Keratinocyte (primary cell): ENCODE data around the gene PDILT.

Experiments
- EZH2 ChIP-seq: IDR thresholded peaks from one replicate; pipeline ENCODE4 v1.6.1; 2012; ENCODE audit warnings: inconsistent platforms, mild to moderate bottlenecking, low read length, moderate library complexity
- TF ChIP-seq, protein P1 (sequence below), 3 experiments: IDR thresholded peaks in 1 of 3; conservative IDR thresholded peaks in 1 of 3; optimal IDR thresholded peaks in 1 of 3; 2 replicates in 2 of 3; 3 replicates in 1 of 3; pipeline versions ENCODE3 to v1.5.1; 2011; ENCODE audit warnings: low read length in 3 of 3, mild to moderate bottlenecking in 3 of 3, moderate library complexity in 2 of 3, control low read depth in 1 of 3, inconsistent platforms in 1 of 3; ENCODE audit not compliant: insufficient read depth in 2 of 3; ENCODE audit errors: extremely low read depth in 1 of 3

- TF ChIP-seq EZH2: no peak
- TF ChIP-seq, protein P1, sequence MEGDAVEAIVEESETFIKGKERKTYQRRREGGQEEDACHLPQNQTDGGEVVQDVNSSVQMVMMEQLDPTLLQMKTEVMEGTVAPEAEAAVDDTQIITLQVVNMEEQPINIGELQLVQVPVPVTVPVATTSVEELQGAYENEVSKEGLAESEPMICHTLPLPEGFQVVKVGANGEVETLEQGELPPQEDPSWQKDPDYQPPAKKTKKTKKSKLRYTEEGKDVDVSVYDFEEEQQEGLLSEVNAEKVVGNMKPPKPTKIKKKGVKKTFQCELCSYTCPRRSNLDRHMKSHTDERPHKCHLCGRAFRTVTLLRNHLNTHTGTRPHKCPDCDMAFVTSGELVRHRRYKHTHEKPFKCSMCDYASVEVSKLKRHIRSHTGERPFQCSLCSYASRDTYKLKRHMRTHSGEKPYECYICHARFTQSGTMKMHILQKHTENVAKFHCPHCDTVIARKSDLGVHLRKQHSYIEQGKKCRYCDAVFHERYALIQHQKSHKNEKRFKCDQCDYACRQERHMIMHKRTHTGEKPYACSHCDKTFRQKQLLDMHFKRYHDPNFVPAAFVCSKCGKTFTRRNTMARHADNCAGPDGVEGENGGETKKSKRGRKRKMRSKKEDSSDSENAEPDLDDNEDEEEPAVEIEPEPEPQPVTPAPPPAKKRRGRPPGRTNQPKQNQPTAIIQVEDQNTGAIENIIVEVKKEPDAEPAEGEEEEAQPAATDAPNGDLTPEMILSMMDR (optimal IDR thresholded peaks at IDR 0.05 in 1 of 3, IDR thresholded peaks at IDR 0.05 in 1 of 3, conservative IDR thresholded peaks at IDR 0.05 in 1 of 3; ENCODE audit: extremely low read depth in 1 of 3, insufficient read depth in 2 of 3, low read length in 3 of 3): no peak
These were observed 8.6 kb downstream of the PDILT start for GRCh38 chr16:20395946-20396345.
